Brain microvascular endothelial cell (primary cell): ENCODE data around the gene THRB.

Experiments used
- DNase-seq: peaks from one replicate; pipeline ENCODE4 v3.0.0-alpha.2; 2020
- H3K27ac ChIP-seq: fragments of 250-450 bp; sonication (Bioruptor Pico); 2 replicates; pipeline ENCODE4 v1.5.1; 2020; ENCODE audit warnings: mild to moderate bottlenecking, moderate library complexity
- H3K27me3 ChIP-seq: fragments of 250-450 bp; sonication (Bioruptor Pico); replicated peaks from 2 replicates; pipeline ENCODE4 v1.5.1; 2020; ENCODE audit warnings: mild to moderate bottlenecking
- H3K36me3 ChIP-seq: fragments of 250-450 bp; sonication (Bioruptor Pico); replicated peaks from 2 replicates; pipeline ENCODE4 v1.5.1; 2020; ENCODE audit warnings: mild to moderate bottlenecking
- H3K4me3 ChIP-seq: 2 replicates; pipeline ENCODE4 v1.5.1; 2011; ENCODE audit warnings: low read depth, mild to moderate bottlenecking, control low read depth, low read length, moderate library complexity
- in situ Hi-C: cut with HindIII; loops from 2 replicates; pipeline ENCODE4 v1.10.0; 2017; ENCODE audit warnings: low sequenced_read_pairs, low pct_ligation_motif_present
- TF ChIP-seq, protein P1 (sequence below): IDR thresholded peaks from 2 replicates; pipeline ENCODE4 v1.5.1; 2011; ENCODE audit warnings: low read depth, mild to moderate bottlenecking, moderate library complexity, low read length, control low read depth, inconsistent platforms; ENCODE audit errors: missing control alignments

Gene THRB

DNA sequence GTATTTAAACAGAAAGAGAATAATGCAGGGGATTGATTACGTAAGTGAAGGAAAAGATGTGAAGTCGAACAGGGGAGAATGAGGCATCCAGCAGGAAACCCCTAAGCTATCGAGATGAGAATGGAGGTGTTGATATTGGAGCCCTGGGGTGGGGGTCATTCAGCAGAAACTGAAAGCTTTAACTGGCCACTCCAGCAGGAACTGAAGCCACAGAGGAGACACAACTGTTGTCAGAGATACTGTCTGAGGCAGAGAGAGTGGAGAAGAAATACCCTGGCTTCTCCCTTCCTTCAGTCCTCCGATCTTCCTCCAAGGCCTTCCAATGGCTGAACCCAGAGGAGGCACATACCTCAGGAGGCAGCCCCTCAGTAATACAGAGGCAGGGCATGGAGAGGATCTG, 152.4 kb downstream of the THRB start:
- no peaks in the 10 kb centered on the region for H3K27me3 ChIP-seq
- TF ChIP-seq, protein P1, sequence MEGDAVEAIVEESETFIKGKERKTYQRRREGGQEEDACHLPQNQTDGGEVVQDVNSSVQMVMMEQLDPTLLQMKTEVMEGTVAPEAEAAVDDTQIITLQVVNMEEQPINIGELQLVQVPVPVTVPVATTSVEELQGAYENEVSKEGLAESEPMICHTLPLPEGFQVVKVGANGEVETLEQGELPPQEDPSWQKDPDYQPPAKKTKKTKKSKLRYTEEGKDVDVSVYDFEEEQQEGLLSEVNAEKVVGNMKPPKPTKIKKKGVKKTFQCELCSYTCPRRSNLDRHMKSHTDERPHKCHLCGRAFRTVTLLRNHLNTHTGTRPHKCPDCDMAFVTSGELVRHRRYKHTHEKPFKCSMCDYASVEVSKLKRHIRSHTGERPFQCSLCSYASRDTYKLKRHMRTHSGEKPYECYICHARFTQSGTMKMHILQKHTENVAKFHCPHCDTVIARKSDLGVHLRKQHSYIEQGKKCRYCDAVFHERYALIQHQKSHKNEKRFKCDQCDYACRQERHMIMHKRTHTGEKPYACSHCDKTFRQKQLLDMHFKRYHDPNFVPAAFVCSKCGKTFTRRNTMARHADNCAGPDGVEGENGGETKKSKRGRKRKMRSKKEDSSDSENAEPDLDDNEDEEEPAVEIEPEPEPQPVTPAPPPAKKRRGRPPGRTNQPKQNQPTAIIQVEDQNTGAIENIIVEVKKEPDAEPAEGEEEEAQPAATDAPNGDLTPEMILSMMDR = no peak
- no peak for DNase-seq

DNA sequence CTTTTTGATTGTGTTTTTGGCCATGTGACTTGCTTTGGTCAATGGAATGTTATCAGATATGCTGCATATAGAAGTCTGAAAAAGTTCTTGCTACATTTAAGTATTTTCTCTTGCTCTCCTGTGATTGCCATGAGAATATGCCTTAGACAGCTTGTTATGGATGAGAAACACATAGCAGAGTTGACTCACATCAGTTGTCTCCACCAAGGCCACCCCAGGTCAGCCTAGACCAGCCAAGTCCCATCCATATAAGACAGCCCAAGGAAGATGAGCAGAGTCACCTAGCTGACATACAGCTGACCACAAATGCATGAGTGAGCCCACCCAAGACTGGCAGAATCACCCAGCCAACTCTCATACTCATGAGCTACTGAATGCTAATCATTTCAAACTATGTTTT, 153.0 kb downstream of the THRB start:
- no peak overlapping the region for H3K4me3 ChIP-seq

More for the DNA sequence above, 152.4 kb downstream of the THRB start:
- Histone ChIP-seq H3K36me3 (no peaks in the 10 kb centered on the region), H3K27ac (no peak overlapping the region), H3K4me3 (no peak overlapping the region)
- in situ Hi-C loops = no loop called here

DNA sequence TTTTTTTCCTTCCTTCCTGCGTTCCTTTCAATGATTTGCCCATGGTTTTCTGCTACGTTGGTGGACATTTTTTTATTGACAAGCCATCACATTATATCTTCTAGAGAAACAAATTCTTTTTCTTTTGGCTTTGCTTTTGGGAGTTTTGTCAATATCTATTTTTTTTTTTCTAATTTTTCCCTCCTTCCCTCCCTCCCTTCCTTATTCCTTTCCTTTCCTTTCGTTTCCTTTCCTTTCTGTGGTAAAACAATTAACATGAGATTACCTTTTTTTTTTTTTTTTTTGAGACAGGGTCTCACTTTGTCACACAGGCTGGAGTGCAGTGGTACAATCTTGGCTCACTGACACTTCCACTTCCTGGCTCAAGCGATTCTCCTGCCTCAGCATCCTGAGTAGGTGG, 153.7 kb downstream of the THRB start:
- no peak for DNase-seq
- in situ Hi-C loops = no loop called here
- no peak overlapping the region for H3K4me3 ChIP-seq
- TF ChIP-seq, protein P1 = no peak
- no peaks in the 10 kb centered on the region for H3K27me3 ChIP-seq
- H3K36me3 ChIP-seq = no peaks in the 10 kb centered on the region
- H3K27ac ChIP-seq = no peak overlapping the region

More for the DNA sequence above, 153.0 kb downstream of the THRB start:
- no peaks in the 10 kb centered on the region for H3K27me3 ChIP-seq
- TF ChIP-seq, protein P1 = no peak
- in situ Hi-C loops = no loop called here
- no peak overlapping the region for H3K27ac ChIP-seq
- no peaks in the 10 kb centered on the region for H3K36me3 ChIP-seq
- DNase-seq = peak; percentile 17

DNA sequence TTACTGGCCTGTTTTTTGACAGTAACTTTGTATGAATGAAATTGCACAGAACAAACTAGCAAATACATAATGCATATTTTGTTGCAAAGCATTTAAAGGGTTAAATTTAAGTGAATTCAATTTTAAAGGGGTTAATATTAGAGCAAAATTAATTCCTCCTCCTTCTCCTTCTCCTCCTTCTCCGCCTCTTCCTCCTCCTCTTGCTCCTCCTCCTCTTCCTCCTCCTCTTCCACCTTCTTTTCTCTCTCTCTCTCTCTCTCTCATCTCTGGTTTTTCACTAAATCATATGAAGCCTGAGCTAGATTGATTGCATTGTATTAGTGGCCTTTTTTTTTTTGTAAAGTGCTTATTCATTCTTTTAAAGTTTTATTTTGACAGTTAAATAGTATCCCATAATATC, 154.5 kb downstream of the THRB start:
- TF ChIP-seq, protein P1 = no peak
- DNase-seq = no peak
- in situ Hi-C loops = no loop called here
- no peak overlapping the region for H3K27ac ChIP-seq
- H3K4me3 ChIP-seq = no peak overlapping the region
- no peaks in the 10 kb centered on the region for H3K27me3 ChIP-seq
- H3K36me3 ChIP-seq = no peaks in the 10 kb centered on the region

DNA sequence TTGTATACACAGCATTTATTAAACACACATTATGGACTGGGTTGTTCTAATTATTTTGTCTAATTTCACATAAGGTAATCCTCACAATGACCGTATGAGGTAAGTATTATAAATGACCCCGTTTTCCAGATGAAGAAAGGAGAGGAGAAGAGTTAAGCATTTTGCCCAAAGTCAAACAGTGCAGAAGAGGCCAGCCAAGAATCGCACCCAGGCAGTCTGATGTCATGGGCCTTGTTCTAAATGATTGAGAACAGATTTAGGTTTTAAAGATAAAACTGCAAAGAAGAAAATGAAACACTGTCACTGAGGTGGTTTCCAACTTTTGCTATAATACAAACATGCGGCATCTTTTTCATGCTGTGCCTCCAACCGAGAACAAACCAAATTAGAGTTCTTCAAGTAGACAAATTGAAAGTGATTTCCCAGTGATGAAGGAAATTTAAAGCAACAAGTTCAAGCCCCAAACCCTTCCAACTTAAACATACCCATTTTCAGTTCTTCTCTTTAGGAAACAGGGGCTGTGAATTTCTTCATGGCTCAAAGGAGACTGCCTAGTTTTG, 155.3 kb downstream of the THRB start:
- Histone ChIP-seq H3K27ac (no peak overlapping the region), H3K27me3 (no peaks in the 10 kb centered on the region), H3K36me3 (no peaks in the 10 kb centered on the region), H3K4me3 (no peak overlapping the region)
- DNase-seq = no peak
- in situ Hi-C loops = no loop called here
- TF ChIP-seq, protein P1 = no peak

DNA sequence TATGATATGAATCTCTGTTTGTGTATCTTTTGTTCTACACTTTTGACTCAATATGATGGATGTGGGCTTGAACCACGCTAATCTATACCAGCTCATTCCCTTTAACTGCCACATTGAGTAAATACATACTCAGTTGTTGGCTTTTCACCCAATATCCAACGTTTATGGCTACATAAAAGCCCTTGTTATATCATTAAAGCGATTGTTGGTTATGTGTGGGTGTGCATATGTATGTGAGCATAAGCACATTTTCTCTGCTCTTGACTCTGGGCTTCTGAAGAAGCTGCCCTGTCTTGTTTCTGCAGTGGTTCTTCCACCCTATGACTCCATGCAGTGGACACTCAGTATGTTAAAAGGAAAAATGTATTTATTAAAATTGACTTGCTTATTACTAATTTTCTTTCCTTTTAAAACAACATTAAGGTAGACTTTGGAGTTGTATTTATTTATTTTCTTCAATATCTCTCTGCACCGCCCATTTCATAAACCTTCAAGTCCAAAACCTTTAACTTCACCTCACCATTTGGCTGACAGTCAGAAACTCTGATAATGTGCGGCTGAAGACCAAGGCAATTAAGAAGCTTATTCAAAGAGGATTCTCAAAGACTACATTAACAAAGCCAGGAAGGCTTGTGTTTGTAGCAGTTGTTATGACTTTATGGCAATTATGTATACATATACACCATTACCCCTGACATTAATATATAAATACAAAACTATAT, 156.1 kb downstream of the THRB start:
- Histone ChIP-seq H3K27ac (no peak overlapping the region), H3K27me3 (no peaks in the 10 kb centered on the region), H3K4me3 (no peak overlapping the region), H3K36me3 (no peaks in the 10 kb centered on the region)
- DNase-seq = no peak
- in situ Hi-C loops = no loop called here
- TF ChIP-seq, protein P1 = no peak
